Measurements from ENCODE around the gene PLK5. TPM values are rescaled to one million over a fixed set of nuclear protein-coding genes. Genes with fewer than 3 reads are reported as not detected.

Gene PLK5
- total and polyA plus RNA-seq, 4 donors, result 0.03 TPM; not detected in 3

DNA sequence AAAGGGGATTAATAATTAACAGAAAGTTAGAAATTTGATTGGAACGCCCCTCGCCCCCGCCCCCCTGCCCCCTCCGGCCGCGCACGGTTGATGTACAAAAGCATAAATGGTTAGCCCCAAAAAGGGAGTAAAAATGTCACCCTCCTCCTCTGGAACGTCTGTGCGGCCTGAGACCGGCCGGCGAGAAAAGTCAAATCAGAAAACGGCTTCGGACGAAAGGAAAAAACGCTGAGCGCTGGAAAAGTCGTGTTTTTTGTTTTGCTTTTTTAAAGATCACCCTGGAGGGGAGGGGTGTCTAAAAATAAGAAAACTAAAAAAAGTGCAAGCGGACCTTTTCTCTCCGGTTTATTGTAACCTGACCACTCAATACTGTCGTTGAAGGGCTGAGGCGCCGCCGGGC, 31.1 kb downstream of the PLK5 start (continued):
- TF ChIP-seq, protein P1, sequence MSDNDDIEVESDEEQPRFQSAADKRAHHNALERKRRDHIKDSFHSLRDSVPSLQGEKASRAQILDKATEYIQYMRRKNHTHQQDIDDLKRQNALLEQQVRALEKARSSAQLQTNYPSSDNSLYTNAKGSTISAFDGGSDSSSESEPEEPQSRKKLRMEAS (IDR thresholded peaks at IDR 0.05), result no peak
- no peak for TF ChIP-seq YY1 (IDR thresholded peaks at IDR 0.05)

GRCh38 chr19:1555487-1556389, 31.9 kb downstream of the PLK5 start:
- no peaks in the 10 kb centered on the region for H3K4me1 ChIP-seq (ENCODE audit: control insufficient read depth in 4 of 4, insufficient read depth in 4 of 4, low read length in 3 of 4)
- no peak overlapping the region for H3K27ac ChIP-seq (ENCODE audit: low read depth in 1 of 2, low read length in 2 of 2)
- TF ChIP-seq HNF4G (IDR thresholded peaks at IDR 0.05), result no peak
- no peak for TF ChIP-seq RXRA (IDR thresholded peaks at IDR 0.05)
- no peak for TF ChIP-seq YY1 (IDR thresholded peaks at IDR 0.05)
- TF ChIP-seq TAF1 (conservative IDR thresholded peaks at IDR 0.05), result no peak
- TF ChIP-seq, protein P2, sequence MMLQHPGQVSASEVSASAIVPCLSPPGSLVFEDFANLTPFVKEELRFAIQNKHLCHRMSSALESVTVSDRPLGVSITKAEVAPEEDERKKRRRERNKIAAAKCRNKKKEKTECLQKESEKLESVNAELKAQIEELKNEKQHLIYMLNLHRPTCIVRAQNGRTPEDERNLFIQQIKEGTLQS (IDR thresholded peaks at IDR 0.05), result no peak
- TF ChIP-seq EGR1 (IDR thresholded peaks at IDR 0.05; ENCODE audit: low read depth in 2 of 2), result no peak
- TF ChIP-seq SP1 (IDR thresholded peaks at IDR 0.05), result no peak
- no peak for TF ChIP-seq ZBTB33 (IDR thresholded peaks at IDR 0.05)
- TF ChIP-seq REST (IDR thresholded peaks at IDR 0.05), result no peak
- no peak for TF ChIP-seq JUND (IDR thresholded peaks at IDR 0.05)
- TF ChIP-seq RAD21 (IDR thresholded peaks at IDR 0.05), result no peak
- TF ChIP-seq, protein P3, sequence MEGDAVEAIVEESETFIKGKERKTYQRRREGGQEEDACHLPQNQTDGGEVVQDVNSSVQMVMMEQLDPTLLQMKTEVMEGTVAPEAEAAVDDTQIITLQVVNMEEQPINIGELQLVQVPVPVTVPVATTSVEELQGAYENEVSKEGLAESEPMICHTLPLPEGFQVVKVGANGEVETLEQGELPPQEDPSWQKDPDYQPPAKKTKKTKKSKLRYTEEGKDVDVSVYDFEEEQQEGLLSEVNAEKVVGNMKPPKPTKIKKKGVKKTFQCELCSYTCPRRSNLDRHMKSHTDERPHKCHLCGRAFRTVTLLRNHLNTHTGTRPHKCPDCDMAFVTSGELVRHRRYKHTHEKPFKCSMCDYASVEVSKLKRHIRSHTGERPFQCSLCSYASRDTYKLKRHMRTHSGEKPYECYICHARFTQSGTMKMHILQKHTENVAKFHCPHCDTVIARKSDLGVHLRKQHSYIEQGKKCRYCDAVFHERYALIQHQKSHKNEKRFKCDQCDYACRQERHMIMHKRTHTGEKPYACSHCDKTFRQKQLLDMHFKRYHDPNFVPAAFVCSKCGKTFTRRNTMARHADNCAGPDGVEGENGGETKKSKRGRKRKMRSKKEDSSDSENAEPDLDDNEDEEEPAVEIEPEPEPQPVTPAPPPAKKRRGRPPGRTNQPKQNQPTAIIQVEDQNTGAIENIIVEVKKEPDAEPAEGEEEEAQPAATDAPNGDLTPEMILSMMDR (IDR thresholded peaks at IDR 0.05; ENCODE audit: low read depth, low read length, missing input control), result no peak
- no peak for TF ChIP-seq NR2F2 (IDR thresholded peaks at IDR 0.05)
- TF ChIP-seq GABPA (IDR thresholded peaks at IDR 0.05 in 1 of 2, conservative IDR thresholded peaks at IDR 0.05 in 1 of 2), result no peak
- TF ChIP-seq FOXA1 (IDR thresholded peaks at IDR 0.05), result no peak
- TF ChIP-seq, protein P1 (IDR thresholded peaks at IDR 0.05), result no peak
- H3K36me3 ChIP-seq (ENCODE audit: control insufficient read depth in 4 of 4, insufficient read depth in 3 of 4, low read depth in 1 of 4, low read length in 3 of 4), result peaks cover 0 to 3% (median 0%) of the 10 kb centered on the region in 4 donors
- H3K27me3 ChIP-seq (ENCODE audit: control insufficient read depth in 4 of 4, insufficient read depth in 4 of 4, low read length in 3 of 4), result no peaks in the 10 kb centered on the region
- 96% methylated on average over 121 of the region's 121 CpGs for WGBS
- H3K9ac ChIP-seq (ENCODE audit: low read depth in 1 of 2, low read length in 2 of 2), result no peak overlapping the region
- DNase-seq (ENCODE audit: low spot score), result no peak
- H3K4me3 ChIP-seq (ENCODE audit: low read depth in 1 of 3, low read length in 3 of 3), result no peak overlapping the region
- H3K9me3 ChIP-seq (ENCODE audit: control insufficient read depth in 4 of 4, low read length in 3 of 4), result no peaks in the 10 kb centered on the region
